ENCODE results near the gene ENC1. TPM values are rescaled to one million over a fixed set of nuclear protein-coding genes. Genes with fewer than 3 reads are reported as not detected.

ENC1 gene
- total RNA-seq, 1 donor from 2014 or later: 363 TPM

DNA sequence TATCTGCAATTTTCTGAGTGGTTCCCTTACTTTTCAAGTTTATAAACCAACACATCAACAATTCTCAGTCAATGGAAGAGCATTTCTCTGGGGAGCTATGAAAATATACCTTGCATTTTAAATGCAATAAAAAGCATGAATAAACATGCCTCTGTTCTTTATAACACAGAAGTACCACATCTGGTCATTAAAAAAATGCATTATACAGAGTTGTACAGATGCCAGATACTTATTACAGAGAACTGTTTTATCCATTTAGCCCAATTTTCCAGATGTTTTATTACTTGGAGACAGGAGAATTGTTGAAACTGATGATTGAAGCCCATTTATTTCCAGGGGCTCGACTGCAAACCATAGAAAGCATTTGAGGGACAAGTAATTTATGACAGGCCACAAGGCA is 25.3 kb upstream of the ENC1 start:
- no peak for FAIRE-seq
- Mint-ChIP-seq H3K9me3 (ENCODE audit: unreplicated experiment) (no peaks in the 10 kb centered on the region), H3K4me3 (ENCODE audit: unreplicated experiment) (no peak overlapping the region), H3K36me3 (ENCODE audit: low read depth, unreplicated experiment) (no peaks in the 10 kb centered on the region), H3K27ac (ENCODE audit: unreplicated experiment) (no peak overlapping the region), H3K4me1 (ENCODE audit: low read depth, unreplicated experiment) (peaks cover 19% of the 10 kb centered on the region), H3K27me3 (ENCODE audit: low read depth, unreplicated experiment) (no peaks in the 10 kb centered on the region)
- no peaks in the 10 kb centered on the region for H3K9me3 ChIP-seq (ENCODE audit: insufficient read depth, low read depth, low read length)
- no peak overlapping the region for H3K4me3 ChIP-seq (ENCODE audit: insufficient read depth, low read depth, low read length)
- H3K79me2 ChIP-seq (ENCODE audit: insufficient read depth, low read length): no peaks in the 10 kb centered on the region
- no peak overlapping the region for H3K4me2 ChIP-seq (ENCODE audit: low read length)
- DNase-seq (ENCODE audit: low read depth): no peak
- no peak overlapping the region for H3K27ac ChIP-seq (ENCODE audit: low read depth, low read length)
- no peak overlapping the region for H2AFZ ChIP-seq (ENCODE audit: low read depth, low read length)
- H3K36me3 ChIP-seq (ENCODE audit: insufficient read depth, low read length): no peaks in the 10 kb centered on the region
- peaks cover 4% of the 10 kb centered on the region for H3K4me1 ChIP-seq (ENCODE audit: insufficient read depth, low read length)
- H3K9ac ChIP-seq (ENCODE audit: low read length): no peak overlapping the region
- TF ChIP-seq, protein P1, sequence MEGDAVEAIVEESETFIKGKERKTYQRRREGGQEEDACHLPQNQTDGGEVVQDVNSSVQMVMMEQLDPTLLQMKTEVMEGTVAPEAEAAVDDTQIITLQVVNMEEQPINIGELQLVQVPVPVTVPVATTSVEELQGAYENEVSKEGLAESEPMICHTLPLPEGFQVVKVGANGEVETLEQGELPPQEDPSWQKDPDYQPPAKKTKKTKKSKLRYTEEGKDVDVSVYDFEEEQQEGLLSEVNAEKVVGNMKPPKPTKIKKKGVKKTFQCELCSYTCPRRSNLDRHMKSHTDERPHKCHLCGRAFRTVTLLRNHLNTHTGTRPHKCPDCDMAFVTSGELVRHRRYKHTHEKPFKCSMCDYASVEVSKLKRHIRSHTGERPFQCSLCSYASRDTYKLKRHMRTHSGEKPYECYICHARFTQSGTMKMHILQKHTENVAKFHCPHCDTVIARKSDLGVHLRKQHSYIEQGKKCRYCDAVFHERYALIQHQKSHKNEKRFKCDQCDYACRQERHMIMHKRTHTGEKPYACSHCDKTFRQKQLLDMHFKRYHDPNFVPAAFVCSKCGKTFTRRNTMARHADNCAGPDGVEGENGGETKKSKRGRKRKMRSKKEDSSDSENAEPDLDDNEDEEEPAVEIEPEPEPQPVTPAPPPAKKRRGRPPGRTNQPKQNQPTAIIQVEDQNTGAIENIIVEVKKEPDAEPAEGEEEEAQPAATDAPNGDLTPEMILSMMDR (IDR thresholded peaks at IDR 0.05; ENCODE audit: insufficient read depth, low read depth, low read length): no peak
- TF ChIP-seq EZH2 (IDR thresholded peaks at IDR 0.05; ENCODE audit: insufficient read depth, low read length): no peak
- H4K20me1 ChIP-seq (ENCODE audit: insufficient read depth, low read length): no peaks in the 10 kb centered on the region
- H3K27me3 ChIP-seq (ENCODE audit: insufficient read depth, low read length): no peaks in the 10 kb centered on the region

DNA sequence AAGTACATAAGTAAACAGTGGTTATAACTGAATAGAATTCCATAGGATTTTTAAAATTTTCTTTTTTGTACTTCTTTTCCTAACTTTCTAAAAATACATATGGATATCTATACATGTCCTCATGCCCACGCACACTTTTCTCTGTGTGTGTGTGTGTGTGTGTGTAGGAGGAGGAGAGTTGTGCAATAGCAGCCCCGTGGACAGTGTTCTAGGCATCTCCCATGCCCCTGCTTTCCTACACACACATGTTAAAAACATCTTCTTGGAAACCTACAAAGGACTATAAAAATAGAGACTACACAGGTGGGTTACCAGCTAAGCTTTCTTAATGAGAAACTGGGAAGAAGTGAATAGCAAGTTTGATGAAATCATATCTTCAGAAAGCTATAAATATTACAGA is 24.7 kb upstream of the ENC1 start:
- Mint-ChIP-seq H3K9me3 (ENCODE audit: unreplicated experiment) (no peaks in the 10 kb centered on the region), H3K36me3 (ENCODE audit: low read depth, unreplicated experiment) (no peaks in the 10 kb centered on the region), H3K4me1 (ENCODE audit: low read depth, unreplicated experiment) (peaks cover 25% of the 10 kb centered on the region), H3K27me3 (ENCODE audit: low read depth, unreplicated experiment) (no peaks in the 10 kb centered on the region), H3K27ac (ENCODE audit: unreplicated experiment) (no peak overlapping the region), H3K4me3 (ENCODE audit: unreplicated experiment) (no peak overlapping the region)
- Histone ChIP-seq H3K9me3 (ENCODE audit: insufficient read depth, low read depth, low read length) (no peaks in the 10 kb centered on the region), H4K20me1 (ENCODE audit: insufficient read depth, low read length) (no peaks in the 10 kb centered on the region), H3K4me2 (ENCODE audit: low read length) (no peak overlapping the region), H3K79me2 (ENCODE audit: insufficient read depth, low read length) (no peaks in the 10 kb centered on the region), H3K36me3 (ENCODE audit: insufficient read depth, low read length) (no peaks in the 10 kb centered on the region), H3K27me3 (ENCODE audit: insufficient read depth, low read length) (no peaks in the 10 kb centered on the region), H3K27ac (ENCODE audit: low read depth, low read length) (no peak overlapping the region), H3K9ac (ENCODE audit: low read length) (no peak overlapping the region), H3K4me1 (ENCODE audit: insufficient read depth, low read length) (peaks cover 4% of the 10 kb centered on the region), H3K4me3 (ENCODE audit: insufficient read depth, low read depth, low read length) (no peak overlapping the region), H2AFZ (ENCODE audit: low read depth, low read length) (no peak overlapping the region)
- DNase-seq (ENCODE audit: low read depth) (no peak), FAIRE-seq (no peak)
- TF ChIP-seq EZH2 (IDR thresholded peaks at IDR 0.05; ENCODE audit: insufficient read depth, low read length): no peak
- TF ChIP-seq, protein P1 (IDR thresholded peaks at IDR 0.05; ENCODE audit: insufficient read depth, low read depth, low read length): no peak

DNA sequence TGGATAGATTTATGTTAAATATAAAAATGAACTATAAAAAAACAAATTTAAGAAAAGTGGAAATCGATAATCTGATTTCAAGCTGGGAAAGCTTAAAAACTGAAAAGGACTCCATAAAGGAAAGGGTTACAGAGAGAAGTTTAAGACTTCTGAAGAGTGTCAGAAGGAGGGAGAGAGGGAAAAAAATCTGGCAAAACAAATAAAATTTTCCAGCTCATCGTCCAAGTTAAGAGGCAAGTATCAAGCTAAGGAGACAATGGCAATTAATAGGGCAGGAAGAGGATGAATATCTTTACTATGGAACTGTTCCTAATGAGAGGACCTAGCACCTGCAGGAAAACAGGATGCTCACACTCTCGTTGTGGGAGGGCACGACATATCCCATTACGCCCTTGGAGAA is 24.0 kb upstream of the ENC1 start:
- H3K36me3 Mint-ChIP-seq (ENCODE audit: low read depth, unreplicated experiment): no peaks in the 10 kb centered on the region
- no peaks in the 10 kb centered on the region for H3K9me3 Mint-ChIP-seq (ENCODE audit: unreplicated experiment)
- FAIRE-seq: no peak
- no peak overlapping the region for H3K4me3 Mint-ChIP-seq (ENCODE audit: unreplicated experiment)
- Histone ChIP-seq H4K20me1 (ENCODE audit: insufficient read depth, low read length) (no peaks in the 10 kb centered on the region), H3K4me1 (ENCODE audit: insufficient read depth, low read length) (peaks cover 4% of the 10 kb centered on the region), H3K27ac (ENCODE audit: low read depth, low read length) (no peak overlapping the region), H3K27me3 (ENCODE audit: insufficient read depth, low read length) (no peaks in the 10 kb centered on the region), H3K9ac (ENCODE audit: low read length) (no peak overlapping the region), H3K4me2 (ENCODE audit: low read length) (no peak overlapping the region), H3K4me3 (ENCODE audit: insufficient read depth, low read depth, low read length) (no peak overlapping the region), H3K9me3 (ENCODE audit: insufficient read depth, low read depth, low read length) (no peaks in the 10 kb centered on the region), H3K36me3 (ENCODE audit: insufficient read depth, low read length) (no peaks in the 10 kb centered on the region), H2AFZ (ENCODE audit: low read depth, low read length) (no peak overlapping the region), H3K79me2 (ENCODE audit: insufficient read depth, low read length) (no peaks in the 10 kb centered on the region)
- H3K27me3 Mint-ChIP-seq (ENCODE audit: low read depth, unreplicated experiment): no peaks in the 10 kb centered on the region
- H3K27ac Mint-ChIP-seq (ENCODE audit: unreplicated experiment): no peak overlapping the region
- H3K4me1 Mint-ChIP-seq (ENCODE audit: low read depth, unreplicated experiment): peaks cover 31% of the 10 kb centered on the region
- no peak for TF ChIP-seq EZH2 (IDR thresholded peaks at IDR 0.05; ENCODE audit: insufficient read depth, low read length)
- no peak for DNase-seq (ENCODE audit: low read depth)
